ENCODE results near the gene TMEM244.

DNA sequence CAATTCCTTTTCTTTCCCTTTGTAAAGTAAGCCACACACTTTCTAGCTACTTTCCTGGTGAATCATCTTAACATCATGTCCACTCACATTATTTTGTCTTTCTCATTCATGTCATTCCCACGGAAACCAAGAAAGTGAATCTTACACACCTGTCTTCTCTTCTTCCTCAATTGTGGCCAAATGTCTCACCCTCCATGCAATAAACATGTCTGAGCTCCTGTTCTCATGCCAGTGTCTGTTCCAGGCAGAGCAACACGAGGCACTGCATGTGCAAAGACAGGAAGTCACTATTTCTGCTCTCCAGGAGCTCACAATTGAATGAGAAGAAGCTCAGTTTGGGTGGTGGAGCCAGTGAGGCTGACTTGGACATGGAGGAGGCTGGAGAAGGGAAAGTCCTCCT is 29.0 kb upstream of the TMEM244 start:
- TF ChIP-seq, protein P1, sequence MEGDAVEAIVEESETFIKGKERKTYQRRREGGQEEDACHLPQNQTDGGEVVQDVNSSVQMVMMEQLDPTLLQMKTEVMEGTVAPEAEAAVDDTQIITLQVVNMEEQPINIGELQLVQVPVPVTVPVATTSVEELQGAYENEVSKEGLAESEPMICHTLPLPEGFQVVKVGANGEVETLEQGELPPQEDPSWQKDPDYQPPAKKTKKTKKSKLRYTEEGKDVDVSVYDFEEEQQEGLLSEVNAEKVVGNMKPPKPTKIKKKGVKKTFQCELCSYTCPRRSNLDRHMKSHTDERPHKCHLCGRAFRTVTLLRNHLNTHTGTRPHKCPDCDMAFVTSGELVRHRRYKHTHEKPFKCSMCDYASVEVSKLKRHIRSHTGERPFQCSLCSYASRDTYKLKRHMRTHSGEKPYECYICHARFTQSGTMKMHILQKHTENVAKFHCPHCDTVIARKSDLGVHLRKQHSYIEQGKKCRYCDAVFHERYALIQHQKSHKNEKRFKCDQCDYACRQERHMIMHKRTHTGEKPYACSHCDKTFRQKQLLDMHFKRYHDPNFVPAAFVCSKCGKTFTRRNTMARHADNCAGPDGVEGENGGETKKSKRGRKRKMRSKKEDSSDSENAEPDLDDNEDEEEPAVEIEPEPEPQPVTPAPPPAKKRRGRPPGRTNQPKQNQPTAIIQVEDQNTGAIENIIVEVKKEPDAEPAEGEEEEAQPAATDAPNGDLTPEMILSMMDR (IDR thresholded peaks at IDR 0.05), result no peak
- TF ChIP-seq POLR2A (IDR thresholded peaks at IDR 0.05), result no peak

Data from thyroid gland (tissue), 4 donors.